ELR (cell line): ENCODE measurements around the gene EPHA6.
"Not testable (repeated sequence)": the region's sequence is repeated elsewhere in the genome, so short reads cannot be mapped to it uniquely, and the experiment has no call there.

Experiments used
- DNase-seq: peaks from one replicate; pipeline ENCODE4 v3.0.0-alpha.2; 2015; ENCODE audit warnings: low read depth

The EPHA6 gene

GRCh38 chr3:97025612-97026011 is 211.2 kb downstream of the EPHA6 start:
- not testable (repeated sequence) for DNase-seq

DNA sequence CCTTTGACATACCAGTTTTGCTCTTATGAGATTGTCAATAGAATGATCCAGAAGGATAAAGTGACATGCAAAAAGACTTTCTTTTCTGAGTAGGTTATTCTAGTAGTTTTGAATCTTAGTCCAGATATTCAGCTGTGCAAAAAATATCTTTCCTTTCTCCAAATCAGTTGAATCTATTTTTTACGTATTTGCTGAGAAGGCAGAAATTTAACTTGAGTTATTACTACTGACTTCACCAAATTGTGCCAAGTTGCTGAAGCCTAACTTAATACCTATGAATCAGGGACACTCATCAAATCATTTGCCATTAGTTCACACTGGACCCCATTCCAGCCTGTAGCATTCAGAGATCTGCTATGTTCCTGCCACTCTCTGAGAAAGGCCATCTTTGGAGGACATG is 215.6 kb downstream of the EPHA6 start:
- DNase-seq = no peak

- DNase-seq = no peak
These were observed 223.0 kb downstream of the EPHA6 start for GRCh38 chr3:97037294-97037943.

DNA sequence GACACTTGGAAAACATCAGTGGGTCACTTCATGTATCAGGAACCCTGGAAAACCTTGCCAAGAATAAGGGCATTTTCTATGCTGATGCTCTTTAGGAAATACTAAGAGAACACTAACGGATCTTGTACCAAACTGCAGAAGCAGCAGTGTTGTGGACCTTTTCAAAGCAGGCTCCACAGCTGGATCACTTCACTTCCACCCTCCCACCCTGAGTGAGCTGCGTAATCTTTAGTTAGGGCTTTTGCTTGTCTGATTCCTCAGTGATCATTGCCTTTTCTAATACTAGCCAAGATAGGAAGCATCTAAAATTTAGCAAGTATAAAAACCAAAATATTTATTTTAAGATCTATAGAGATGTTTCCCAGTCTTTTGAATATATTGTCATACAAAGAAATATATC is 229.0 kb downstream of the EPHA6 start:
- no peak for DNase-seq

GRCh38 chr3:97057365-97057764 is 243.0 kb downstream of the EPHA6 start:
- no peak for DNase-seq

DNA sequence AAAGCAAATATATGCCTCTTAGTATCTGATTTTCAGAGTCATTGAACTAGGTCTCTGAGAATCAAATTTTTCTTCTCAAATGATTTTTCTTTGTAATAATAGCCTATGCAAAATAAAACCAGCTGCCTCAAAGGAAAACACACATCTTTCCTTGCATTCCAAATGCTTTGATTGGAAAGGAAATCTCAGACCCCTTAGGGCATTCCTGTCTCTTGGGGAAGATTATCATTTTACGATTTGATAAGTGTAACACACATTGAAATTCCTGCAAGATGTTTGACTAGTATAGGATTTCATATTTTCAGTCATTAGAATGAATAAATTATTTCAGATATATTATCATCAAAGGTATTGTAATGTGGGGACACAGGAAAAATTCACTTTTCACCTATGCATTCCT is 244.8 kb downstream of the EPHA6 start:
- DNase-seq = no peak

- DNase-seq = no peak
These were observed 252.1 kb downstream of the EPHA6 start for GRCh38 chr3:97066531-97066930.

DNA sequence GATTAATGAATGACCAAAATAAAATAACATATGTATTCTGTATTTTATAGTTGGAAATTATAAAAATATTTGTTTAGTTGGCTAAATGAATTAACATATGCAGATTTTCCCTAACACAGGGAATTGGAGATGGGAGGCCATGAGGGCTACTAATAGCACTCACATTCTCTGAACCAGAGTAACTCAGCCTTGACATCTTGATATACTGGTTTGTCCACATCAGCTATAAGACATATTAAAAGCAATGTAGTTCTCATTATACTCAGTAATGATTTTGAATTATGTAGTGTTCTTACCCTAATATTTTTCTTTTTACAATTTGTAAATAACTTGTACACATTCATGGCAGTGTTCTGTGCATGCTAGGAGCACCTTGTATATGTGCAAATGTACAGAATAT is 255.9 kb downstream of the EPHA6 start:
- DNase-seq = no peak

- DNase-seq = no peak
These were observed 260.2 kb downstream of the EPHA6 start for GRCh38 chr3:97074546-97074945.

DNA sequence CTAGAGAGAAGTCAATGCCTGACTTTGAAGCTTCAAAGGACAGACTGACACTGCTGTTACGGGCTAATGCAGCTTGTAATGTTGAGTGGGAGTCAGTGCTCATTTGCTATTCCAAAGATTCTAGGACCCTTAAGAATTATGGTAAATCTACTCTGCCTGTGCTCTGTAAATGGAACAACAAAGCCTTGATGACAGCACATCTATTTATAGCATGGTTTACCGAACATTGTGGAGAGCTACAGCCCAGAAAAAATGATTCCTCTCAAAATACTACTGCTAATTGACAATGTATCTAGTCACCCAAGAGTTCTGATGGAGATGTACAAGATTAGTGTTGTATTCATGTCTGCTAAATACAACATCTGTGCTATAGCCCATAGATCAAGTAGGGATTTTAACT is 262.3 kb downstream of the EPHA6 start:
- no peak for DNase-seq

- no peak for DNase-seq
These were observed 275.2 kb downstream of the EPHA6 start for GRCh38 chr3:97089621-97090020.

DNA sequence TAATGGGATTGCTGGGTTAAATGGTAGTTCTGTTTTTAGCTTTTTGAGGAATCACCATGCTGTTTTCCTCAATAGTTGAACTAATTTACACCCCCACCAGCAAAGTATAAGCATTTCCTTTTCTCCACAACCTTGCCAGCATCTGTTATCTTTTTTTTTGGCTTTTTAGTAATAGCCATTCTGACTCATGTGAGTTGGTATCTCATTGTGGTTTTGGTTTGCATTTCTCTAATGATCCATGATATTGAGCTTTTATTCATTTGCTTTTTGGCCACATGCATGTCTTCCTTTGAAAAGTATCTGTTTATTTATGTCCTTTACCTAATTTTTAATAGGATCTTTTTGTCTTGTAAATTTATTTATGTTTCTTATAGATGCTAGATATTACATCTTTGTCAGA is 288.2 kb downstream of the EPHA6 start:
- no peak for DNase-seq

- no peak for DNase-seq
These were observed 291.7 kb downstream of the EPHA6 start for GRCh38 chr3:97105989-97106651.

DNA sequence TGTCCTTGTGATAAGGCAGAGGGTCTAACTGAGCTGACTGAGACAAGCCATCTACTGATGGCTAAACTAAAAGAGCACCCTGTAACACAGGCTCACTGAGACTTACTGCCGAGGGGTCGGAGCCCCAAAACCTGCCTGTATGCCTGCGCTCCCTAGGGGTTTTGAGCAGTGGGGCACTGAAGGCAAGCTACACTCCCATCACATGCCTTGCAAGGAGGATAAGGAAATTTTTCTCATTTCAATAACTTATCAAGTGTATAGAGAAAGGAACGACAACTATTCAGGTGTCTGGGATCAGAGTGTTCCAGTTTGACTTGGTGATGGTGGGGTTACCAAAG is 292.2 kb downstream of the EPHA6 start:
- DNase-seq = no peak

DNA sequence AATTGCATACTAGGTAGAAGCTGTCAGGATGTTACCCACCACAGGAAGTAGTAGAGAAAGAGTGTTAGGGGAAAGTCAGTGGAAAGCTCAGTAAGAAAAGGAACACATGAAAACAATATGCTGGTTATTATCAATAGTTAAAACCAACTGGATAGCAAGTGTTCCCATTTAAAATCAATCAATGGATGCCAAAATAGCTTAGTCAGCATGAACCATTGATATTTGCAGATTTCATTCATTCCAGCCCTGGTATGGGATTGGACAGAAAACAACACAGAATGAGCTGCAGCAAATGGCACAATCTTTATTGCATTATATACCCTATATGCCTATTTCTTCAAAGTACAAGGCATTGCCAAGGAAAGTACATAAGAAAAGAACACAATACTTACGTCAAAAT is 293.7 kb downstream of the EPHA6 start:
- DNase-seq = no peak

GRCh38 chr3:97111244-97111643 is 296.9 kb downstream of the EPHA6 start:
- no peak for DNase-seq

DNA sequence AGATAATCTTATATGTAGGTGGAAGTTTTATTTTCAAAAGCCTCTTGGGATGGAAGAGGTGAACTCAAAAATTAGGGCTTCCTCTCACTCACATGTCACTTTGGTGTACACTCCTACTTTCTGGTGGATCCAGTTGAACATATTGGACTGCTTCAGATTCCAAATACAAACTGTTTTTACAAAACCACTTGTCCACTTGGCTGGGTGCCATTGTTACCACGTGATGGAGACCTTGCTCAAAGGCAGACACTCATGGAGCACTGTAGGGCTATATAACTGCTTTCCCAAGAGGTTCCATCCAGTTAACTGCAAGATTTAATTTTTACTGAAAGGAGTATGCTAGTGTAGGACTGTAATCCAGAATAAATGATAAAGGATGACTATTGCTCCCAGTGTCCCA is 307.0 kb downstream of the EPHA6 start:
- no peak for DNase-seq

DNA sequence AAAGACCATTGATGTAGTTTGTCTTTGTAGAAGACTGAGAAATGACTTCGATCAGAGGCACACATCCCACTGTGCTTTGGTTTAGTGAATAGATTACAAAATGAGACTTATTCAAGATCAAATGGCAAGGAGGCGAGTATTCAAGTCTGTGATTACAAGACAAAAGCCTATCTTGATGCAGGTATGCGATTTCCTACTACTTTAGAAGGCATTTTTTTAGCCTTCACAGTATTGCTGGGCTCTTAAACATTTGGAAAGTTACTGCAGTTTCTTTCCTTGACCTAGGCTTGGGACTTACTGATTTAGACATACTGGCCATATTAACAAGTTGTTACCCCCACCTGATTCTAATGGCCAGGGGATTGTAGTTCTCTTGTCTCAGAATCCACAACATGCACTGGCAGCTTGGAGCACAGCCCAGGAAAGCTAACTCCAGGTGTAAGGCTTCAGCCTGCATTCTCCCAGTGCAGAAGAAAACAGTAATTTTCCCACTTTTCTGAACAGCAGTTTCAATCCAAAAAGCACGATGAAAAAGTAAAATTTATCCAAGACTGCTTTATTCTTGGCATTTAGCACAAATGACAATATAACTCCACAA is 311.6 kb downstream of the EPHA6 start:
- DNase-seq = no peak

GRCh38 chr3:97131476-97131875 is 317.1 kb downstream of the EPHA6 start:
- no peak for DNase-seq

DNA sequence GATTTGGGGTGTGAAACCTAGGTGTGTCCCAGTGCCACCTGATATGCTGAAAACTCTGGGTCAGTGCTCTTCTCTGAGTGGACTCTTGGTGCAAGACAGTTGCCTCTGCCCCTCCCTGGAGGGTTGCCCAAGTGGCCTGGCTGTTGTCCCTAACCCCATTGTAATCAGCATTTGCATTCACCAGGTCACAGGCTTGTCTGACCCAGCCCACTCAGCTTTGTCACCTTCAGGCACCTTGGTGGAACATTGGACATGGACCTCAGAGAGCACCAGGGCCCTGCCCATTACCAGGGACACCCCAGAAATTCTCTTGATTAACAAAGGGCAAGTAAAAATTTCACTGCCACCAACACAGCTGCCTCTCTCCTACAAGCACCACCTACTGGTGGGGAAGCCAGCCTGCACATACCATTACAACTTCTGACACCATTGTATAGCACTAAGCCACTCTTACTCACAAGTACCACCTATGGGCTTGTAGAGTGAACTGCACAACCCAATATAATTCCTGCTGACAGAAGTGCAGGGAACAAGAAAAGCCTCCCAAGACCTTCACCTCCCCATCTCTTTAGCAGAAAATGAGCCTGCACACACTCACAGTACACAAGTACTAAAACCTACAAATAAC is 324.6 kb downstream of the EPHA6 start:
- no peak for DNase-seq

DNA sequence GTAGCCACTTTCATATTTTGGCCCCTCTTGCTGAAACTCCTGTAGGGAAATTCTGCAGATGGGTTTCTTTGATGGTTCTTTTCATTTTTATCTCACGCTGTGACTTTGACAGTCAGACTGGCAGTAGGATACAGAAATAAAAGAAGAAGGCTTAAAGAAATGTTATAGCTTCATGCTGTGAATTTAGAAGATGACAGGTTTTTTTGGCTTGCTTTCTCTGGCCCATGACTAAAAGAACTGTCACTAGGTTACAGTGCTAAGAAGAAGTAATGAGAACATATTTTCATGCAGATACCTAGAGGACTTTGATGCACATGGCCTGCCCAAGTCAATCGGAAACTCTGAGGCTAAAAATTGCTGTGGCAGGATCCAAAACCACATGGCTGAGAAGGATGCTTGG is 334.5 kb downstream of the EPHA6 start:
- DNase-seq = no peak

DNA sequence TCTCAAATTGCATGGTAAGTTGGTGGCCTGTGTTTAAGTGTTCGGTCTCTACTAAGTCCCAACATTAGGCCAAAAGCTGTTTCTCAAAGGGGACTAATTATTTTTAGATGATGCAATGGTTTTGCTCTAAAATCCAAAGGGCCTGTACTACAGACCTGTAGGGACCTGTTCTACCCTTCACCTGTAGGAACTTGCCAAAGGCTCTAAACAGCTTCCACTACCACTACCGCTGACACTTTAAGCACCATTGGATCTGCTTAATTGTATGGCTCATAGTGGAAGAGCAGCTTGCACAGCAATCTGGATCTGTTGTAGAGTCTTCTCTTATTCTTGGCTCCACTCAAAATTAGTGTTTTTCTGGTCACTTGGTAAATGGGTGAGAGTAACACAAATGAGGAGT is 346.8 kb downstream of the EPHA6 start:
- DNase-seq = no peak

- no peak for DNase-seq
These were observed 362.8 kb downstream of the EPHA6 start for GRCh38 chr3:97177242-97177641.
